Neuron (in vitro differentiated cells): ENCODE measurements around the gene ELL.

ENCODE experiments used
- H2AFZ ChIP-seq: one replicate; pipeline ENCODE4 v1.6.1; 2013; ENCODE audit warnings: low read depth, mild to moderate bottlenecking, inconsistent platforms, low read length, moderate library complexity
- H3K27me3 ChIP-seq: one replicate; pipeline ENCODE4 v1.6.1; 2013; ENCODE audit warnings: low read length; ENCODE audit not compliant: insufficient read depth
- H3K36me3 ChIP-seq: one replicate; pipeline ENCODE4 v1.6.1; 2013; ENCODE audit warnings: low read length; ENCODE audit not compliant: insufficient read depth
- H3K4me1 ChIP-seq: one replicate; pipeline ENCODE4 v1.6.1; 2013; ENCODE audit warnings: low read length; ENCODE audit not compliant: insufficient read depth
- H3K4me3 ChIP-seq: 2 replicates; pipeline ENCODE4 v1.5.1; 2013; ENCODE audit warnings: mild to moderate bottlenecking, low read length, moderate library complexity
- H3K9me3 ChIP-seq: one replicate; pipeline ENCODE4 v1.6.1; 2013; ENCODE audit warnings: low read length

ELL gene

GRCh38 chr19:18475004-18475453, 46.8 kb downstream of the ELL start:
- Histone ChIP-seq H3K9me3 (peaks cover 9% of the 10 kb centered on the region), H3K4me3 (no peak overlapping the region), H3K36me3 (peaks cover 2% of the 10 kb centered on the region), H2AFZ (no peak overlapping the region), H3K4me1 (no peaks in the 10 kb centered on the region), H3K27me3 (no peaks in the 10 kb centered on the region)

- no peak overlapping the region for H2AFZ ChIP-seq
- H3K27me3 ChIP-seq: no peaks in the 10 kb centered on the region
- H3K4me1 ChIP-seq: no peaks in the 10 kb centered on the region
- peaks cover 2% of the 10 kb centered on the region for H3K36me3 ChIP-seq
- H3K9me3 ChIP-seq: peaks cover 9% of the 10 kb centered on the region
- no peak overlapping the region for H3K4me3 ChIP-seq
Measured at GRCh38 chr19:18474366-18474887, 47.4 kb downstream of the ELL start.

DNA sequence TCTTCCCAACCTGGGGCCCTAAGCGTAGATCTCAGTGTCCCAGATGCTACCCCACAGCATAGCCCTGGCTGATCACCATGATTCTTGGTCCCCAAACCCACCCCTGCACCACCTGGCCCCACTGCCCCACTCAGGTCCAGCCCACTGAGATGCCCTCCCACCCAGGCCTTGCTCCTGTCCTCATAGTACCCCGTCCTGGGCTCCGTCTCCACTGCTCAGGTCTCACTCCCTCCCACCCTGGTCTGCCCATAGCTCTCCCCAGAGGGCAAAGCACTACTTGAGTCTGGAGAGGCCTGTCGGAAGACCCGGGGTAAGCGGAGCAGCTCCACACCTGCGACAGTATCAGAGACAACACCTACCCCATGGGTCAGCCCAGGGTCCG, 48.2 kb downstream of the ELL start:
- Histone ChIP-seq H3K4me1 (no peaks in the 10 kb centered on the region), H3K9me3 (peaks cover 9% of the 10 kb centered on the region), H2AFZ (no peak overlapping the region), H3K36me3 (peaks cover 2% of the 10 kb centered on the region), H3K4me3 (no peak overlapping the region), H3K27me3 (no peaks in the 10 kb centered on the region)

DNA sequence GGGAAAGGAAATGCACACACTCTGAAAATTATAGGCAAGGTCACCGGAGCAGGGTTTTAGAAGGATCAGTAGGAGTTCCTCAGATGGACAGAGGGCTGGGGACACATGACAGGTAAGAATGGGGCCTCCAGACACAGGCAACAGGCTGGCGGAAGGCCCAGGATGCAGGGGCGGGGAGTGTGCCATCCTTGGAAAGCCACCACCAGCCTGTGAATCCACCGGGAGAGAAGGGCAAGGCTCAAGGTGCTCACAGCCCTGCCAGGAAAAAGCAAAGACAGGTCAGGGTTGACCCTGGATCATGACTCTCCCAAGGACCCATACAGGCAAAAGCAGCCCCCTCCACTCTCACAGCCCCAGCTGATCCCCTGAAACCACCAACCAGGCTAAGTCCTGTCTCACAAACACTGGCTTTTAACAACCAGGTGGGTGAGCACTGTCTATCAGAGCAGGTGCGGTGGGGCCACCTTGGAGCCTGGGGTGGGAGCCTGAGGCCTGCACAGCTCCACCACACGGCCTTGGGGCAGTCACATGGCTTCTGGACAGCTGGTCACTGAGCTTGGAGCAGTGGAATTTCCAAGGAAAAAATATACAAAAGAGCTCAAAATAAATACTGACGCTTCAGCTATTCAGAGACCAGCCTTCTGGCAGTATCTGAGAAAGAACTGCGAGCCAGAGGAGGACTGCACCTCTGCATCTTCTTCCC, 48.7 kb downstream of the ELL start:
- Histone ChIP-seq H3K4me1 (no peaks in the 10 kb centered on the region), H3K36me3 (peaks cover 2% of the 10 kb centered on the region), H3K9me3 (peaks cover 9% of the 10 kb centered on the region), H3K27me3 (no peaks in the 10 kb centered on the region), H3K4me3 (no peak overlapping the region), H2AFZ (no peak overlapping the region)

GRCh38 chr19:18470787-18471186, 51.1 kb downstream of the ELL start:
- Histone ChIP-seq H3K4me3 (no peak overlapping the region), H2AFZ (no peak overlapping the region), H3K9me3 (no peaks in the 10 kb centered on the region), H3K4me1 (no peaks in the 10 kb centered on the region), H3K27me3 (no peaks in the 10 kb centered on the region), H3K36me3 (peaks cover 2% of the 10 kb centered on the region)

- Histone ChIP-seq H3K36me3 (peaks cover 4% of the 10 kb centered on the region), H2AFZ (no peak overlapping the region), H3K27me3 (no peaks in the 10 kb centered on the region), H3K9me3 (no peaks in the 10 kb centered on the region), H3K4me3 (no peak overlapping the region), H3K4me1 (no peaks in the 10 kb centered on the region)
Measured at GRCh38 chr19:18469069-18469846, 52.6 kb downstream of the ELL start.

DNA sequence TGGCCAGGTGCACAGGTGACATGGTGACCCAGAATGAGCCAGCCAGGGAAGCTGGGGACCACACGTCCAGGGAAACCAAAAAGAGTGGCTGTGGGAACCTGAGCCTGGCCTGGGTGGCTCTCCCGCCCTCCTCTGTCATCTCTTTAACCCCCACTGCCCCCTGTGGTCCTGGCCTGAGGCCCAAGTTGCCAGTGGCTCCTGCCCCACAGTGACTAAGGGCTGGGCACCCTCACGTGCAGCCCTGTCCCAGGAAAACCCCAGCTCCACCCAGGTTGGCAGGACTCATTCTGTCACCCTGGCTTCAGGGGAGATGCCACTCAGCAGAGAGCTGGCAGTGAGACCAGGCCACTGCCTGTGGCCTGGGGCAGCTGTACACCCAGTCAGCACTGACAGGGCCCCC, 53.4 kb downstream of the ELL start:
- H3K4me1 ChIP-seq: no peaks in the 10 kb centered on the region
- H3K36me3 ChIP-seq: peaks cover 4% of the 10 kb centered on the region
- H3K9me3 ChIP-seq: no peaks in the 10 kb centered on the region
- H3K4me3 ChIP-seq: no peak overlapping the region
- H2AFZ ChIP-seq: no peak overlapping the region
- H3K27me3 ChIP-seq: no peaks in the 10 kb centered on the region

DNA sequence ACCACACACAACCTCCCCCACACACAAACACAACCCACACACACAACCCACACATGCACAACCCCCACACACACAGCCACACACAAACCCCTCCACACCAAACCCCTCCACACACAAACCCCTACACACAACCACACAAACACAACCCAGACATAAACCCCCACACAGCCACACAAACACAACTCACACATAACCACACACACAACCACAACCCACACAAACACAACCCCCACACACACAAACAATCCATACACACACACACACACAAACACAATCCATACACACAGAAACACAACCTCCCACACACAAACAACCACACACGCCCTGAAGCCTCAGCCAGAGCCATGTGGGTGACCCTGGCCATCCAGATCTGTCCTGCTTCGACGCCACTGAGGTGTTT, 53.9 kb downstream of the ELL start:
- Histone ChIP-seq H3K27me3 (no peaks in the 10 kb centered on the region), H3K9me3 (no peaks in the 10 kb centered on the region), H3K4me3 (no peak overlapping the region), H3K4me1 (no peaks in the 10 kb centered on the region), H2AFZ (no peak overlapping the region), H3K36me3 (peaks cover 4% of the 10 kb centered on the region)

DNA sequence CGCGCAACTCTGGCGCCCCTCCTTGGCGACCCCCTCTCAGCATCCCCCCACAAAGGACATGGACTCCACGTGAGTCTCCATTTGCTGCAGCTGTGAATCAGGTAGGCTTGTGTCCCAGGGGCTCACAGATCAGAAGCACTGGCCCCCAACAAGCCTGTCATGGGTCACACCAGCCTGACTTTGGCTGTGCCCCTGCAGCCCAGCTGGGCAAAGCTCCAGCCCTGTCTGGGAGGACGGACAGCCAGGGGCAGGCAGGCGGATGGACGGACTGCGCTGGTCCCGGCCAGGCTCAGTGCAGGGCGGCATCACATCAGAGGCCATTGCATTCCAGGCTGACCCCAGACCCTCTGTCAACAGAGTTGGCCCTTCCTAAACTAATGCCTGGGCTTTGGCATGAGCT, 55.5 kb downstream of the ELL start:
- Histone ChIP-seq H3K4me3 (no peak overlapping the region), H3K27me3 (no peaks in the 10 kb centered on the region), H3K9me3 (no peaks in the 10 kb centered on the region), H3K36me3 (peaks cover 7% of the 10 kb centered on the region), H3K4me1 (no peaks in the 10 kb centered on the region), H2AFZ (no peak overlapping the region)

DNA sequence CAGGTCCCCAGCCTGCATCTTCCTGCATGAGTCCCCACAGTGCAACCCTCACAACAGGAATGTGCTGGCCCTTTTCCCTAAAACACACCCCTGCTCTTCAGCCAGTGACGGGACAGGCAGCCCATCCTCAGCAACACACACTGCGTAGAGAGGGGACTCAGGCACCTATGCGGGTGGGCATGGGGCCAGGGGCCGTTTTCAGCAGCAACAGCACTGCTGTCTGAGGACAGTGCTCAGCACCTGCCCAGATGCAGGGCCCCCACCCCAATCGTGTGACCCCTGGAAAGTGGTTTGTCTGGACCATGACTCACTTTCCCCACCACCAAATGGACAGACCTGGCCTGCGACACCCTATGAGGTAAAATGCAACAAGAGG, 55.9 kb downstream of the ELL start:
- Histone ChIP-seq H2AFZ (no peak overlapping the region), H3K27me3 (no peaks in the 10 kb centered on the region), H3K9me3 (no peaks in the 10 kb centered on the region), H3K36me3 (peaks cover 11% of the 10 kb centered on the region), H3K4me3 (no peak overlapping the region), H3K4me1 (no peaks in the 10 kb centered on the region)

GRCh38 chr19:18465214-18465963, 56.5 kb downstream of the ELL start:
- H3K36me3 ChIP-seq: peaks cover 15% of the 10 kb centered on the region
- no peaks in the 10 kb centered on the region for H3K27me3 ChIP-seq
- no peak overlapping the region for H2AFZ ChIP-seq
- no peaks in the 10 kb centered on the region for H3K9me3 ChIP-seq
- H3K4me3 ChIP-seq: no peak overlapping the region
- H3K4me1 ChIP-seq: no peaks in the 10 kb centered on the region

DNA sequence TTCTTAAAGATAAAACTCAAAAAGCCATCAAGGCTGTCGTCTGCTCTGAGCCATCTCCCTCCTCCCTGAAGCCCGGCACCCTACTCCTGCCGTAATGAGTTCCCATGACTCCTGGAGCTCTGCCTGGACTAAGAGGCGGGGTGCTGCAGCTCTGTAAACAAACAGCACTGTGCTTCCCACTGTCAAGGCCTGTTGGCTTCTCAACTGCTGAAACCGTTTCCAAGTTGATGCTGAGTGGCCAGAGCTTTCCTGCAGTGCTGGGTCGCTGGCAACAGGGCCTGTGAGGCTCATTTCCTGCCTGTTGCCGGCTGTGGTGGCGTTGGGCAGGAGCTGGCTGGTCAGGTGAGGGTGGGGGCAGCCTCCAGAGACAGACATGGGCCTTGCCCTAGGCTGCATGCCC, 57.2 kb downstream of the ELL start:
- peaks cover 3% of the 10 kb centered on the region for H3K4me1 ChIP-seq
- no peaks in the 10 kb centered on the region for H3K9me3 ChIP-seq
- H3K4me3 ChIP-seq: no peak overlapping the region
- H2AFZ ChIP-seq: no peak overlapping the region
- H3K36me3 ChIP-seq: peaks cover 15% of the 10 kb centered on the region
- no peaks in the 10 kb centered on the region for H3K27me3 ChIP-seq

- Histone ChIP-seq H3K36me3 (peaks cover 27% of the 10 kb centered on the region), H3K9me3 (no peaks in the 10 kb centered on the region), H2AFZ (no peak overlapping the region), H3K4me3 (no peak overlapping the region), H3K27me3 (no peaks in the 10 kb centered on the region), H3K4me1 (peaks cover 3% of the 10 kb centered on the region)
Measured at GRCh38 chr19:18461471-18461870, 60.4 kb downstream of the ELL start.
